HepG2 (cell line): ENCODE measurements around the gene HIPK2. TPM values are rescaled to one million over a fixed set of nuclear protein-coding genes. Genes with fewer than 3 reads are reported as not detected.

Source experiments
- ARNT ChIP-seq: fragments of 450-650 bp; IDR thresholded peaks from 2 replicates; pipeline ENCODE4 v1.6.1; 2017
- ATM ChIP-seq: fragments of 450-650 bp; IDR thresholded peaks from 2 replicates; pipeline ENCODE4 v1.7.1; 2017; ENCODE audit warnings: mild to moderate bottlenecking, borderline replicate concordance
- FOXA1 ChIP-seq, 2 experiments: fragments of 450-650 bp in 1 of 2; sonication (generic) in 1 of 2; formaldehyde crosslinking in 1 of 2; IDR thresholded peaks; 2 replicates each; pipeline versions ENCODE4 v1.4.0 to v1.6.1; 2016 to 2020; ENCODE audit warnings: missing genetic modification reagents in 1 of 2
- HOXA9 ChIP-seq: sonication (generic); formaldehyde crosslinking; IDR thresholded peaks from 2 replicates; pipeline ENCODE4 v1.8.1; 2022; ENCODE audit warnings: missing genetic modification reagents, mild to moderate bottlenecking, moderate library complexity, borderline replicate concordance
- HOXD1 ChIP-seq: sonication (generic); formaldehyde crosslinking; IDR thresholded peaks from 2 replicates; pipeline ENCODE4 v1.5.0; 2020; ENCODE audit warnings: missing genetic modification reagents
- NAIF1 ChIP-seq: sonication (generic); formaldehyde crosslinking; IDR thresholded peaks from 2 replicates; pipeline ENCODE4 v1.5.0; 2020; ENCODE audit warnings: mild to moderate bottlenecking, missing genetic modification reagents, borderline replicate concordance
- NFKBIZ ChIP-seq: IDR thresholded peaks from 2 replicates; pipeline ENCODE4 v1.6.1; 2018; ENCODE audit warnings: missing genetic modification reagents, missing compliant biosample characterization
- PAX8 ChIP-seq: sonication (generic); formaldehyde crosslinking; IDR thresholded peaks from 2 replicates; pipeline ENCODE4 v1.8.0; 2022; ENCODE audit warnings: mild to moderate bottlenecking, missing genetic modification reagents, borderline replicate concordance
- REXO4 ChIP-seq: sonication (generic); formaldehyde crosslinking; IDR thresholded peaks from 2 replicates; pipeline ENCODE4 v1.8.0; 2022; ENCODE audit warnings: missing genetic modification reagents, mild to moderate bottlenecking, borderline replicate concordance
- SAFB2 ChIP-seq: sonication (generic); formaldehyde crosslinking; IDR thresholded peaks from 2 replicates; pipeline ENCODE4 v1.5.1; 2020; ENCODE audit warnings: missing genetic modification reagents, low read depth, mild to moderate bottlenecking, borderline replicate concordance
- SKI ChIP-seq: fragments of 450-650 bp; IDR thresholded peaks from one replicate; pipeline ENCODE4 v1.6.1; 2018; ENCODE audit warnings: mild to moderate bottlenecking; ENCODE audit not compliant: partially characterized antibody
- SOX6 ChIP-seq, 2 experiments: fragments of 450-650 bp in 1 of 2; sonication (generic) in 1 of 2; formaldehyde crosslinking in 1 of 2; IDR thresholded peaks; 2 replicates each; pipeline versions ENCODE4 v1.4.0 to v1.6.1; 2017 to 2020; ENCODE audit warnings: antibody characterized with exemption in 1 of 2, mild to moderate bottlenecking in 1 of 2, missing genetic modification reagents in 1 of 2
- SP1 ChIP-seq, 2 experiments: fragments of 450-650 bp in 1 of 2; sonication (generic) in 1 of 2; formaldehyde crosslinking in 1 of 2; IDR thresholded peaks; 2 replicates each; pipeline versions ENCODE4 v1.4.0 to v1.6.1; 2016 to 2020; ENCODE audit warnings: missing genetic modification reagents in 1 of 2
- TBL1XR1 ChIP-seq: fragments of 150-350 bp; IDR thresholded peaks from 2 replicates; pipeline ENCODE4 v1.6.1; 2014; ENCODE audit warnings: borderline replicate concordance, low read length; ENCODE audit not compliant: partially characterized antibody
- THRA ChIP-seq: sonication (generic); formaldehyde crosslinking; IDR thresholded peaks from 2 replicates; pipeline ENCODE4 v1.4.0; 2020; ENCODE audit warnings: missing genetic modification reagents, borderline replicate concordance
- TP53 ChIP-seq: sonication (generic); formaldehyde crosslinking; conservative IDR thresholded peaks from 2 replicates; pipeline ENCODE4 v1.4.0; 2020; ENCODE audit warnings: missing genetic modification reagents
- ZFY ChIP-seq: sonication (generic); formaldehyde crosslinking; IDR thresholded peaks from 2 replicates; pipeline ENCODE4 v1.4.0; 2020; ENCODE audit warnings: missing genetic modification reagents
- ZNF318 ChIP-seq: sonication (generic); formaldehyde crosslinking; IDR thresholded peaks from 2 replicates; pipeline ENCODE4 v1.4.0; 2020; ENCODE audit warnings: mild to moderate bottlenecking, missing genetic modification reagents
- ZNF484 ChIP-seq: sonication (generic); formaldehyde crosslinking; IDR thresholded peaks from 2 replicates; pipeline ENCODE4 v1.5.1; 2020; ENCODE audit warnings: mild to moderate bottlenecking, low read depth, missing genetic modification reagents, borderline replicate concordance
- ZNF660 ChIP-seq: sonication (generic); formaldehyde crosslinking; IDR thresholded peaks from 2 replicates; pipeline ENCODE4 v1.5.1; 2020; ENCODE audit warnings: mild to moderate bottlenecking, low read depth, missing genetic modification reagents, borderline replicate concordance
- polyA plus RNA-seq, 8 experiments: library from polyadenylated mRNA; depleted of rRNA in 3 of 8; stranded (reverse) in 7 of 8; unstranded in 1 of 8; fragments of >200 nt; fragmentation: Illumina TruSeq in 4 of 8; extraction: Trizol in 4 of 8; gene quantifications; 2 replicates each; pipeline versions ENCODE4 v1.2.1 to v1.2.3, GENCODE V29; 2011 to 2016; ENCODE audit warnings: low read depth in 4 of 8, missing spikeins in 1 of 8, mixed read lengths in 1 of 8; ENCODE audit not compliant: insufficient read depth in 1 of 8
- total RNA-seq, 5 experiments: library from RNA; depleted of rRNA; stranded (reverse); fragments of >200 nt; fragmentation: Illumina TruSeq; extraction: Trizol; gene quantifications; 2 replicates each; pipeline ENCODE4 v1.2.3, GENCODE V29; 2016; ENCODE audit warnings: low read depth in 1 of 5

Gene HIPK2
- total and polyA plus RNA-seq, 2 of the 13 experiments (the other 11 are each of a cell fraction or from before 2014, with no cell fraction given), result 14.4 to 20.2 TPM

DNA sequence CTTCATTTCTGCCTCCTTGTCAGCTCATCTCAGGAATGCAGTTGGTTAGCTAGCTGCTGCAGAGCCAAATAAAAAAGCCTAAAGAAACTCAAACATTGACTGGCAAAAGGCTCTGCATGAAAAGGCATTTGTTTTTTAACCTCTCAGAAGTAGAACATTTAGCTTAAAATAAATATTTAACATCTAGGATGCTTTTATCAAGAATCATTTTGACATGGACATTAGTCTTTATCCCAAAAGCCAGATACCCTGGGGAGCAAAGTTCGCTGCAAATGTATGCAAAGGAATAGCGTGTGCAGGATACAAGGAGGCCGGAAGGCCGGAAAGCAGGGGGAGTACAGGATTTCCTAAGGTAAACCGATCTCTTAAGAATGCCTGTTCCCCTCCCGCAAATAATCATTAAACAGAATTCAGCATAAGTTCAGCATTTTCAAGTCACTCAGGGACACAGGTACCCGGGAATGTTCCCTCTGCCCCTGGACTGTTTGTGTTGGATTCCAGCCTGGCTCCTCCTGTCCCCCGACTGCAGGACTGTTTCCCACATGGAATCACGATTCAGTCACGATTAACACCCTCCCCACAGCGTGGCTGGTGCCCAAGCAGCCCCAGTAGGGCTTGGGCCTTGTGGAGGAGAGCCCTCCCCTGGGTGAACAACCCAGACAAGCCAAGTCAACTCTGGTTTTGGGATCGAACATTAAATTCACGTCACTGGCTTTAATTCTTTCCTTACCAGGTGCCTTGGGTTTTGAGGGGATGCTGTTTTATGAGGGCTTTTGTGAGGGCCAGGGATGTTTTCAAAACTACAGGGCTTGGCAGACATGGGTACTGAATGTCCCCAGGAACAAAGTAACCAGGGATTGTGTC lies 97.8 kb downstream of the HIPK2 start (continued):
- TF ChIP-seq THRA (CRISPR knock-in tag) (peak; percentile 82; the same call in 1 of the 2 replicates), SOX6 (IDR thresholded peaks at IDR 0.05) (no peak), SOX6 (CRISPR knock-in tag; IDR thresholded peaks at IDR 0.05) (peak; percentile 88), REXO4 (CRISPR knock-in tag) (no peak), NFKBIZ (CRISPR knock-in tag) (no peak), SKI (no peak), SP1 (IDR thresholded peaks at IDR 0.05) (no peak), SP1 (CRISPR knock-in tag; IDR thresholded peaks at IDR 0.05) (no peak), TBL1XR1 (no peak), FOXA1 (IDR thresholded peaks at IDR 0.05) (no peak), FOXA1 (CRISPR knock-in tag; IDR thresholded peaks at IDR 0.05) (peak; percentile 15; the same call in 1 of the 2 replicates), HOXA9 (CRISPR knock-in tag) (no peak), NAIF1 (CRISPR knock-in tag) (no peak; the same call in 1 of the 2 replicates), SAFB2 (CRISPR knock-in tag) (no peak), HOXD1 (peak; percentile 68; the same call in 1 of the 2 replicates), ZNF660 (CRISPR knock-in tag) (no peak), ATM (no peak), ZNF484 (CRISPR knock-in tag) (no peak), ZFY (CRISPR knock-in tag) (no peak), PAX8 (CRISPR knock-in tag) (no peak), TP53 (no peak), ARNT (no peak), ZNF318 (CRISPR knock-in tag) (no peak)
